GM18499 (cell line): ENCODE results near the gene OR10H5.
A peak's percentile ranks its signal among the peaks of the same experiment; 100 is the strongest.
"Not testable (repeated sequence)": the region's sequence is repeated elsewhere in the genome, so short reads cannot be mapped to it uniquely, and the experiment has no call there.

Experiments used
- ATAC-seq: cut with Tn5 transposase; IDR thresholded peaks from one replicate; pipeline ENCODE4 v1.9.1; 2021; ENCODE audit warnings: moderate number of reproducible peaks; ENCODE audit not compliant: insufficient read depth, unreplicated experiment

Gene OR10H5

DNA sequence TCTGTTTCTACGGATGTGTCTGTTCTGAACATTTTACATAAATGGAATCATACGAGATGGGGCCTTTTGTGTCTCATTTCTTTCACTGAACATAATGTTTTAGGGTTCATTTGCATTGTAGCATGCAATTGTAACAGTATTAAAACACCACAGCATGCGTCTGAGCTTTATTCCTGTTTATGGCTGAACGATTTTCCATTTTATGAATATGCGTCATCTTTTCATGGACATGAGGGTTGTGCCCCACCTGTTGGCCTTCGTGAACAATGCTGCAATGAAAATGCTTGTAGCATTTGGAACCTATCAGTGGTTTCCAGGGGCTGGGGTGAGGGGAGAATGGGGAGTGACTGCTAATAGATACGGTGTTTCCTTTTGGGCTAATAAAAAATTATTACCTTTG is 22.9 kb downstream of the OR10H5 start:
- ATAC-seq = no peak

DNA sequence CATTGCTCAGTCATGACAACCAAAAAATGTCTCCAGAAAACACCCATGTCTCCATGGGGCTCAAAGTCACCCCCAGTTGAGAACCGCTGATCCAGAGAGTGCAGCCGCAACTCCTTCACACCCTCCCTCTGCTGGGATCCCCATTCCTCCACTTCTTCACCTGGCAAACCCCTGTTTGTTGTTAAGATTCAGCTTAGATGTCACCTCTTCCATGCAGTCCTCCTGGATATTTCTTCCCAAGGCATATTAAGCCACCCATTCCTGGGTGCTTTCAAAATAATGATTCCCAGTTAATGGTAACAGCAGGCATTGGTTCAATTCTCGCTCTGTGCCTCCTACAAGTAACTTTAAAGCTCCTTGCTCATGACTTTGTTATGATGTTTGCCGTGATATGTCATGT is 24.0 kb downstream of the OR10H5 start:
- ATAC-seq = no peak

DNA sequence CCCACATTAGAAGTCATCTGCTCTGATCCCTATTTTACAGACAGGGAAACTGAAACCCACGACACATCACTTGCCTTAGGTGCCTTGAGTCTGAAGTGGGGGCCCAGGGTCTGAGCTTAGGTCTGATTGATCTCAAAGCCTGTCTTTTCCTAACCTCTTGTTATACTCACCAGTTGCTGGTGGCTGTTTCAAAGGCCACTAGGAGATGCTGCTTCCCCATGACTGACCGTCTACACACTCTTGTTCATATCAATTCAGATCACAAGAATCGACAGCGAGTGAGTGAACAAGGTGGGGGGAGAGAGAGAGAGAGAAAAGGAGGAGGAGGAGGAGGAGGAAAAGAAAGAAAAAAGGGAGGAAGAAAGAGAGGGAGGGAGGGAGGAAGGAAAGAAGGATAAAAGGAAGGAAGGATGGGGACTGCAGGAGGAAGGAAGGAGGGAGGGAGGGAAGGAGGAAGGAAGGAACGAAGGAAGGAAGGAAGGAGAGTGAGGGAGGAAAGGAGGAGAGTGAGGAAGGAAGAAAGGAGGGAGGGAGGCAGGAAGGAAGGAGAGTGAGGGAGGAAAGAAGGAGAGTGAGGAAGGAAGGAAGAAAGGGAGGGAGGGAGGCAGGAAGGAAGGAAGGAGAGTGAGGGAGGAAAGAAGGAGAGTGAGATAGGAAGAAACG is 24.7 kb downstream of the OR10H5 start:
- no peak for ATAC-seq

DNA sequence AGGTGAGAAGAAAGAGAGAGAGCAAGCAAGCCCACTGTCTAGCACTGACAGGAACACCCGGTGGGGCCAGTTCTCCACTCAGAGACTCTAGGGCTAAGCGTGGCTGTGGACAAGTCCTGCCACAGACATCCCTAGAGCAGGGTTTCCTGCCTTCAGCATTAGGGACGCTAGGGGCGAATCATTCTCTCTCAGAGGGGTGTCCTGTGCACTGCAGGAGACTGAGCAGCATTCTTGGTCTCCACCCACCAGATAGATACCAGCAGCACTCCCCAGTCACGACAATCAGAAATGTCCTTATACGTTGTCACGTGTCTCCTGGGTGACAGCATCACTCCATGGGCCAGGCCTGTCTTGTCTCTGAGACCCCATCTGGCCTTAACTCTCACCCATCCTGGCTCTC is 26.5 kb downstream of the OR10H5 start:
- no peak for ATAC-seq

DNA sequence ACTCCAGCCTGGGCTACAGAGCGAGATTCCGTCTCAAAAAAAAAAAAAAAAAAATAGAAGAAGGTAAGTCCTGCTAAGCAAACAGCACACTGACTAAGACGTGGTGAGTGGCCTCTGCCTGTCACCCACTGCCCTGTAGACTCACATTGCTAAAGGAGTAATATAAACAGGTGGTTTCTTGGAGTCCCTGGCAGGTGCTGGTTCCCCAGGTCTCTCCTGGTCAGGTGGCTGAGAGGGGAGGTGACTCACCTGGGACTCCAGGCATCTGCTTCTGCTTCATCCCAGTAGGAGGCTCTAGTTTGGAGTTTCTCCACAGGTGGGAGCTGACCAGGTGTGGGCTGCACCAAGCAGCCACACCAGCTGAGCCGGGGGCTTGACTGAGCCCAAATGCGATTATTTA is 27.8 kb downstream of the OR10H5 start, which contains the start of gene OR10H1:
OR10H1 (minus strand) TSS at position 359 of the 400 bp plus-strand sequence. CDS start 7,627 bp downstream, outside the sequence.
- no peak for ATAC-seq

DNA sequence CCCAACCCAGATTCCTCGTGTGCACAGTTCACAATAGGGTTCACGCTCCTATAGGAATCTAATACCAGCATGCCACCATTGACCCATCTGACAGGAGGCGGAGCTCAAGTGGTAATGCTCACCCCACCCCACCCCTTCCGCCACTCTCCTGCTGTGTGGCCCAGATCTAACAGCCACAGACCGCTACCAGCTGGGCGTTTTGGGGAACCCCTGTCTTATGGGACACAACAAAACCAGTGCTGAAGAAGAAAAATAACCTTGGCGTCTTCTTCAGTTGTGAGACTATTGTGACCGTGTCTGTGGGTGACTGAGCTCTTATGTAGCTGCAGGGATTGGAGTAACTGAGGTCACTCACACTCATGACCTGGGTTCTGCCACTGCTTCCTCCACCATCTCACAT is 33.2 kb downstream of the OR10H5 start:
- ATAC-seq = no peak

DNA sequence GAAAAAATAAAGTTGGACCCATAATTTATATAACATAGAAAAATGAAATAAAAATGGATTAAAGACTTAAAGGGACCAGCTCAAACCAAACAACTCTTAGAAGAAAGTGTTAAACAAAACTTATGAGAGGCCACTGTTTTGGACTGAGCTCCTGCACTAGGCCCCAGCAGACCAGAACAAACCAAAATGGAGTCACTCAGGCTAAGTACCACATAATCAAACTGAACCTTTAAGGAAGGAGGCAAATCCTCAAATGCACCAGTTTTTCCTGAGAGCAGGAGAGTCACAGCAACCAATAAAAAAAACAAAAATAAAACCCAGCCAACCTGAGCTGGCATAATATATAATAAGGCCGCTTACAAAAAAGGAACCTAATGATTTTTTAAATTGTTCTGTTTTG is 38.3 kb downstream of the OR10H5 start:
- ATAC-seq = no peak

DNA sequence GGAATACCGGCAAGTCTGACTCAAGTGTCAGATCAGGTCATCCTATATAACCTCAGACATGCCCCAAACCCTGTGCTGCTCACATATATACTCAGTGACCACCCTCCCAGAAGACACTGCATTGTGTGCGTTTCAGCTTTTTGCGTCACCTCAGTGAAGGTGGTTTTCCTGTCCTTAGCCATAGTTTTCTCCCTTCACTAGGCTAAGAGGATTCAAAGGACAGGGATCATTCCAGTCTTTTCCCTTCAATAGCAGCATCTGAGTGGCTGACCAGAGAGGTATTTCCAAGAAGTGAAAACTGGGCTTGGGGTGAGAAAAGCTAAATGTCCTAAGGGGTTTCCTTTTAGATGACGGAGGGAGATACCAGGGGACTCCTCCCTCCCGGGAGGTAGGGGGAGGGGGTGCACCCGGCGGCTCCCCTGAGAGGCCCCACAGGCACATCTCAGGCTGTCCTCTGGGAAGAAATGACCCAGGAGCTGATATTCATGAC is 40.7 kb downstream of the OR10H5 start:
- ATAC-seq = no peak

DNA sequence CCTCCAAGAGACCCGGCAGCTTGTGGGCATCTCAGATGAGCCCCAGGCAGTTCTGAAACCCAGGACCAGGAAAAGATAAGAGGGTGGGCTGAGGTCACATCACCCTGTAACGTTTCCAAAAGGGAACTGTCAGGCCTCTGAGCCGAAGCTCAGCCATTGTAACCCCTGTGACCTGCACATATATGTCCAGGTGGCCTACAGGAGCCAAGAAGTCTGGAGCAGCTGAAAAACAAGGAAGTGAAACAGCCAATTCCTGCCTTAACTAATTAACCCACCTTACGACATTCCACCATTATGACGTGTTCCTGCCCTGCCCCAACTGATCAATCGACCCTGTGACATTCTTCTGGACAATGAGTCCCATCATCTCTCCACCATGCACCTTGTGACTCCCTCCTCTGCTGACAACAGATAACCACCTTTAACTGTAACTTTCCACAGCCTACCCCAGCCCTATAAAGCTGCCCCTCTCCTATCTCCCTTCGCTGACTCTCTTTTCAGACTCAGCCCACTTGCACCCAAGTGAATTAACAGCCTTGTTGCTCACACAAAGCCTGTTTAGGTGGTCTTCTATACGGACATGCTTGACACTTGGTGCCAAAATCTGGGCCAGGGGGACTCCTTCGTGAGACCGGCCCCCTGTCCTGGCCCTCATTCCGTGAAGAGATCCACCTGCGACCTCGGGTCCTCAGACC is 41.3 kb downstream of the OR10H5 start:
- ATAC-seq = not testable (repeated sequence)

DNA sequence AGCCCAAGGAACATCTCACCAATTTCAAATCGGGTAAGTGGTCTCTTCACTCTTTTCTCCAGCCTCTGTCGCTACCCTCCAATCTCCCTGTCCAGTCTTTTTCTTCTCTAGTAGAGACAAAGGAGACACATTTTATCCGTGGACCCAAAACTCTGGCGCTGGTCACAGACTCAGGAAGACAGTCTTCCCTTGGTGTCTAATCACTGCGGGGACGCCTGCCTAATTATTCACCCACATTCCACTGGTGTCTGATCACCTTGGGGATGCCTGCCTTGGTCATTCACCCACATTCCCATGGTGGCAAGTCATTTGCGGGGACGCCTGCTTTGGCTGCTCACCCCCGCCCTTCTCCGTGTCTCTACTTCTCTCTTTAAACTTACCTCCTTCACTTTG is 41.8 kb downstream of the OR10H5 start:
- no peak for ATAC-seq

DNA sequence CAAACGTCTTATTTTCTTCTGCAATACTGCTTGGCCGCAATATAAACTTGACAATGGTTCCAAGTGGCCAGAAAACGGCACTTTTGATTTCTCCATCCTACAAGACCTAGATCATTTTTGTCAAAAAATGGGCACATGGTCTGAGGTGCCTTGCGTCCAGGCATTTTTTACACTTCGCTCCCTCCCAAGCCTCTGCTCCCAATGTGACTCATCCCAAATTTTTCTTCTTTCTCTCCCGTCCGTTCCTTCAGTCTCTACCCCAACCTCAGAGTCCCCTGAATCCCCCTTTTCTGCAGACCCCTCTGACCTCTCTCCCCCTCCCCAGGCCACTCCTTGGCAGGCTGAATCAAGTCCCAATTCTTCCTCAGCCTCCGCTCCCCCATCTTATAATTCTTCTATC is 42.3 kb downstream of the OR10H5 start:
- no peak for ATAC-seq

DNA sequence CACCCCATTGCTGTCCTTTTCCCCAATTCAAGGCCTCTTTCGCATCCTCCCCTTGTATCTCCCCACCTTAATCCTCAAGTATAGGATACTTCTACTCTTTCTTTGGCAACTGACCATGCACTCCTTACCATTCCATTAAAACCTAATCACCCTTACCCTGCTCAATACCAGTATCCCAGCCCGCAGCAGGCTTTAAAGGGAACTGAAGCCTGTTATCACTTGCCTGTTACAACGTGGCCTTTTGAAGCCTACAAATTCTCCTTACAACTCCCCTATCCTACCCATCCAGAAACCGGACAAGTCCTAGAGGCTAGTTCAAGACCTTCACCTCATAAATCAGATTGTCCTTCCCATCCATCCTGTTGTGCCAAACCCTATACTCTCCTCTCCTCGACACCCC is 44.2 kb downstream of the OR10H5 start:
- ATAC-seq = no peak

DNA sequence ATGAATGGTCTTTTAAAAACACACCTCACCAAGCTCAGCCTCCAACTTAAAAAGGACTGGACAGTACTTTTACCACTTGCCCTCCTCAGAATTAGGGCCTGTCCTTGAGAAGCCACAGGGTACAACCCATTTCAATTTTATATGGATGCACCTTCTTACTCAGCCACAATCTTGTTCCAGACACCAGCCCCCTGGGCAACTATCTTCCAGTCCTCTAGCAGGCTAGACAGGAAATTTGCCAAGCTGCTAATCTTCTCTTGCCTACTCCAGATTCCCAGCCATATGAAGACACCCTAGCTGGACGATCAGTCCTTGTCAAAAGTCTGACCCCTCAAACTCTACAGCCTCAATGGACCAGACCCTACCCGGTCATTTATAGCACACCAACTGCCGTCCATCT is 46.8 kb downstream of the OR10H5 start:
- ATAC-seq = not testable (repeated sequence)

DNA sequence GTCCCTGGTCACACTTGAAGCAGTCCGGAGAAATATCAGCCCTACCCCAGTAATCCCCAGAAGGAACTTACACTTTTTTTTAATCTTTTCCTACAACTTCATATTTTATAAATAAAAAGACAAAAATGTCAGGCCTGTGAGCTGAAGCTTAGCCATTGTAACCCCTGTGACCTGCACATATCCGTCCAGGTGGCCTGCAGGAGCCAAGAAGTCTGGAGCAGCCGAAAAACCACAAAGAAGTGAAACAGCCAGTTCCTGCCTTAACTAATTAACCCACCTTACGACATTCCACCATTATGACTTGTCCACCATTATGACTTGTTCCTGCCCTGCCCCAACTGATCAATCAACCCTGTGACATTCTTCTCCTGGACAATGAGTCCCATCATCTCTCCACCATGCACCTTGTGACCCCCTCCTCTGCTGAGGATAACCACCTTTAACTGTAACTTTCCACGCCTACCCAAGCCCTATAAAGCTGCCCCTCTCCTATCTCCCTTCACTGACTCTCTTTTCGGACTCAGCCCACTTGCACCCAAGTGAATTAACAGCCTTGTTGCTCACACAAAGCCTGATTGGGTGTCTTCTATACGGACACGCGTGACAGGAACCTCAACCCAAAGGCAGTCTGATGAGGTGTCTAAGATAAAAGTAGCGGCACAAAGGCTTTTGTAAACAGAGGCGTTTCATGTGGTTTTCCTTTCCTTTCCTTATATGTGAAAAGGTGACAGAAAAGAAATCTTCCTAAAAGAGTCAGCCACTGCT is 48.3 kb downstream of the OR10H5 start:
- not testable (repeated sequence) for ATAC-seq

DNA sequence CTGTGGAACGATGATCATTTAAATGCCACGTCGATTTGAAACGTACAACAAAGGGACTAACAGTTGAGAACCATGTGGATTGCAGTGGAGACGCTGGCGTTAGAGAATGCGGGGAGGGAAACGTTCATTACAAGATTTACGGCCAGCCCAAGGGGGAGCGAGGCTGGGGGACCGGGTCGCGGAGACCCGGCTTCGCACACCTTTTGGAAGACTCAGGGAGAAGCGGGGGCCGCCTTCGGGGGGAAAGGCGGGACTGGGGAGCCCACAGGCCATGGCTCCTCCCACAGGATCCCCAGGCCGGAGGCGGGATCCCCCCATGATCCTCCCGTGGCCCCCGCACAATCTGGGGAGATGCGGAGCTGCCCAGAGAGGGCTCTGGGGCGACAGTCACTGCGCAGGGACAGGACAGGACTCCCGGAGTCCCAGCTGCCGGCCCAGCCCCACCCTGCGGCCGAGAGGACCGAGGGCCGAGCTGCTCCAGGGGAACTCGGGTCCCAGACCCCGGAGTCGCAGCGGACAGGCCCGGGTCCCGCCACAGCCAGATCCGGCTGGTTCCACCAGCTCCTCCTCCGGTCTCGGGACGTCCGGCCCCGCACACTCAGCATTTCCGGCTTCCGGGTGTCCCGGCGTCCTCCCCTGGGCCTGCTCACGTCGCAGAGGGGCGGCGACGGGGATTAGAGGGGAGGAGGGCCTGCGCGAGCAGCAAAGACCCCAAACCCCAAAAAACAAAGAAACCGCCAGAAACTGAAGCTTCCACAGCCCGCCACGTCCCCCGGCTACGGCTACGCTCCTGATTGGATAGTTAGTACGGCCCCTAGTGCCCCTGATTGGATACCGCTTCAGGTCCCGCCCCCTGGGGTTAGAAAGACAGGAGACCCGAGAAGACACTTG is 49.1 kb downstream of the OR10H5 start:
- ATAC-seq = peak; percentile 84

DNA sequence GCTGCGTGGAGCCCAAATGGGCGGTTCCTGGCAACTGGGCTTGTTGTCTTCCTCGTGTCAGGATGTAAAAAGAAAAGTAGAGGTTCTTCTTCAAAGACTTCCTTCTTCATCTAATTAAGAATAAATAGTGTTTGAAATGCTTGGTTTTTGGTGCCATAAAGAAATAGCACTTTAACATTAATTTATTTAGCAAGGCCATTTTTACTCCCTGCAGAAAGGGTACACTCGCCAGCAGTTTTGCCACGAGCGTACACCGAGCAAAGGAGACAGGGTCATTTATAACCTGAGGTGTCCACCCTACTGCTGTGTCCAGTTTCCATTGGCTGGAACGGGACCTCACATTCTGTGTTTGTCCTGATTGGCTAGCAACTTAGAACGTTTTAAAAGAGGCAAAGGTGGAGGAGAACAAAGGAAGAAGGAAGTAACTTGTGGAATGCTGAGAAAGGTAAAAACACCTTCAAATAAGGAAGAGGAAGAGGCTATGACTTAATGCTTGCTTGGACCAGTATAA is 49.8 kb downstream of the OR10H5 start:
- no peak for ATAC-seq

DNA sequence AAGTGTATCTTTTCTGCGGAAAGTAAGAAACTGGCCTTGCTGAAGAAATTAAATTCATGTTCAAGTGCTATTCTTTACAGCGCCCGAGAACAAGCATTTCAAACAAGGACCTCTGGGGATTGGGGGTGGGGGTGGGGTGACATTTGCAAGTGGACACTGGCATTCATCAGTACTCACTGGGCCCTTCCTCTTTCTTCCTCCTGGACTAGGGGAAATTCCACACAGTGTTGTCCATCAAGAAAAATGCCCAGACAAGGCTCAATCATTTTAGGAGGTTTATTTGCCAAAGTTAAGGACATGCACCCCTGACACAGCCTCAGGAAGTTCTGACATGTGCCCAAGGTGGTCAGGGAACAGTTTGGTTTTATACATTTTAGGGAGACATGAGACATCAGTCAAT is 50.9 kb downstream of the OR10H5 start:
- no peak for ATAC-seq

DNA sequence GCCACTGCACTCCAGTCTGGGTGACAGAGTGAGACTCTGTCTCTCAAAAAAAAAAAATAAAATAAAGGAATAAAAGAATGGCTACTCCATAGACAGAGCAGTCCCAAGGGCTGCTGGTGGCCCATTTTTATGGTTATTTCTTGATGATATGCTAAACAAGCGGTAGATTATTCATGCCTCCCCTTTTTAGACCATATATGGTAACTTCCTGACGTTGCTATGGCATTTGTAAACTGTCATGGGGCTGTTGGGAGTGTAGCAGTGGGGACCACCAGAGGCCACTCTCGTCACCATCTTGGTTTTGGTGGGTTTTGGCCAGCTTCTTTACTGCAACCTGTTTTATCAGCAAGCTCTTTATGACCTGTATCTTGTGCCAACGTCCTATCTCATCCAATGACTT is 52.4 kb downstream of the OR10H5 start:
- not testable (repeated sequence) for ATAC-seq

DNA sequence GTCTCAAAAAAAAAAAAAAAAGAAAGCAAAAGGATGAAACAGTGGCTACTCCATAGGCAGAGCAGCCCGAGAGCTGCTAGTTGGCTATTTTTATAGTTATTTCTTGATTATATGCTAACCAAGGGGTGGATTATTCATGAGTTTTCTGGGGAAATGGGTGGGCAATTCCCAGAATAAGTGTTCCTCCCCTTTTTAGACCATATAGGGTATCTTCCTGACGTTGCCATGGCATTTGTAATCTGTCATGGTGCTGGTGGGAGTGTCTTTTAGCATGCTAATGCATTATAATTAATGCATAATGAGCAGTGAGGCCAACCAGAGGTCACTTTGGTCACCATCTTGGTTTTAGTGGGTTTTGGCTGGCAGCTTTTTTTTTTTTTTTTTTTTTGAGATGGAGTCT is 53.4 kb downstream of the OR10H5 start:
- ATAC-seq = no peak
